Panc1 (cell line): ENCODE results near the gene LIPT2. TPM values are rescaled to one million over a fixed set of nuclear protein-coding genes. Genes with fewer than 3 reads are reported as not detected.
"Not testable (repeated sequence)": the region's sequence is repeated elsewhere in the genome, so short reads cannot be mapped to it uniquely, and the experiment has no call there.

Source experiments
- ATAC-seq: fragments of 200-7000 bp; cut with Tn5 transposase; 2 replicates; pipeline ENCODE4 v1.9.1; 2020; ENCODE audit warnings: mild to moderate bottlenecking, moderate library complexity
- BruUV-seq: library from RNA; stranded (reverse); fragments of 400-500 nt; replicated peaks from 2 replicates; lab custom pipeline; 2021; lab: Mats Ljungman, UMichigan
- CTCF ChIA-PET: fragments of 300-600 bp; sonication (Branson Sonifier 250); formaldehyde crosslinking; loops from one replicate; lab custom pipeline; 2022; ENCODE audit warnings: antibody characterized with exemption; lab: Charles Lee
- POLR2A ChIA-PET: fragments of 300-600 bp; sonication (Branson Sonifier 250); formaldehyde crosslinking; loops from one replicate; lab custom pipeline; 2022; ENCODE audit warnings: antibody characterized with exemption; lab: Charles Lee
- DNase-seq: peaks from one replicate; pipeline ENCODE4 v3.0.0-alpha.2; 2010; ENCODE audit warnings: low read depth, low spot score
- H3K27ac ChIP-seq: 2 replicates; pipeline ENCODE4 v1.5.1; 2011; ENCODE audit warnings: mild to moderate bottlenecking, low read length, inconsistent platforms
- H3K27me3 ChIP-seq: fragments of 200-500 bp; sonication (Bioruptor generic); 2 replicates; pipeline ENCODE4 v1.6.0; 2014; ENCODE audit warnings: low read length, inconsistent platforms; ENCODE audit not compliant: control insufficient read depth, insufficient read depth
- H3K36me3 ChIP-seq: fragments of 200-500 bp; sonication (Bioruptor generic); 2 replicates; pipeline ENCODE4 v1.5.1; 2014; ENCODE audit warnings: inconsistent platforms, mild to moderate bottlenecking, low read length, moderate library complexity; ENCODE audit not compliant: control insufficient read depth, insufficient read depth
- H3K4me1 ChIP-seq: 2 replicates; pipeline ENCODE4 v1.5.1; 2011; ENCODE audit warnings: inconsistent platforms, mild to moderate bottlenecking, low read length, moderate library complexity; ENCODE audit not compliant: control insufficient read depth, insufficient read depth
- H3K4me3 ChIP-seq, 2 experiments: 2 replicates each; pipeline ENCODE4 v1.5.1; 2011 to 2012; ENCODE audit warnings: low read depth in 2 of 2, low read length in 2 of 2, mild to moderate bottlenecking in 2 of 2, inconsistent platforms in 1 of 2, moderate library complexity in 1 of 2
- H3K9me3 ChIP-seq: fragments of 200-500 bp; sonication (Bioruptor generic); 2 replicates; pipeline ENCODE4 v1.5.1; 2014; ENCODE audit warnings: low read depth, mild to moderate bottlenecking, inconsistent platforms, low read length, moderate library complexity; ENCODE audit not compliant: control insufficient read depth, insufficient read depth
- CTCF ChIP-seq: fragments of 450-650 bp; IDR thresholded peaks from 2 replicates; pipeline ENCODE4 v1.5.1; 2017; ENCODE audit warnings: mild to moderate bottlenecking
- POLR2AphosphoS5 ChIP-seq: IDR thresholded peaks from 2 replicates; pipeline ENCODE4 v1.6.1; 2012; ENCODE audit warnings: mild to moderate bottlenecking, low read depth, low read length, moderate library complexity
- SIN3A ChIP-seq: IDR thresholded peaks from 2 replicates; pipeline ENCODE4 v1.6.1; 2012; ENCODE audit warnings: low read depth, mild to moderate bottlenecking, low read length, moderate library complexity, borderline replicate concordance; ENCODE audit not compliant: insufficient read depth
- TCF7L2 ChIP-seq: IDR thresholded peaks from 2 replicates; pipeline ENCODE4 v1.6.1; 2011; ENCODE audit warnings: mild to moderate bottlenecking, low read depth, low read length, inconsistent platforms
- in situ Hi-C: cut with HindIII; loops from 2 replicates; pipeline ENCODE4 v1.10.0; 2016; ENCODE audit warnings: low sequenced_read_pairs, low pct_unique_long_range_greater_than_20kb
- intact Hi-C: fragments of 100-400 bp; cut with micrococcal nuclease; formaldehyde crosslinking; loops from one replicate; pipeline ENCODE4 v1.10.0; 2022; ENCODE audit not compliant: unreplicated experiment
- total RNA-seq: library from RNA; stranded (reverse); gene quantifications from one replicate; pipeline ENCODE4 v1.2.1, GENCODE V29; 2021; ENCODE audit not compliant: unreplicated experiment
- TF ChIP-seq, protein P1 (sequence below), 2 experiments: IDR thresholded peaks; 2 replicates each; pipeline ENCODE4 v1.6.1; 2011 to 2012; ENCODE audit warnings: low read depth in 2 of 2, control low read depth in 1 of 2, low read length in 1 of 2, mild to moderate bottlenecking in 1 of 2, moderate library complexity in 1 of 2; ENCODE audit not compliant: insufficient read depth in 1 of 2

Gene LIPT2
- total RNA-seq, 1 experiment from 2014 or later = 6.2 TPM

GRCh38 chr11:74535371-74536160, 42.0 kb upstream of the LIPT2 start:
- POLR2A ChIA-PET = no interaction called here
- no peak for ATAC-seq
- intact Hi-C loops = no loop called here

DNA sequence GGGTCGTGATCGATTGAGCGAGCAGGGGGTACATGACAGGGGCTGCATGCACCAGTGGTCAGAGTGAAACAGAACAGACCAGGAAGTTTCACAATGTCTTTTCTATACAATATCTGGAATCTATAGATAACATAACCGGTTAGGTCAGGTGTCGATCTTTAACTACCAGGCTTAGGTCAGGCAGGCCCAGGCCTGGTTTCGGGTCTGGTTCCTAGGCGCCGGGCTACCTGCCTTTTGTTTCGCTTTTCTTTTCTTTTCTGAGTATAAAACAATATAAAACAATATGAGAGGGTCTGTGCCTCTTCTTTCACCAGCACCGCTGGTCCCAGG, 41.4 kb upstream of the LIPT2 start:
- in situ Hi-C loops, H3K36me3 ChIP-seq, H3K27me3 ChIP-seq, DNase-seq, H3K9me3 ChIP-seq, POLR2A ChIA-PET, H3K4me1 ChIP-seq, ATAC-seq, intact Hi-C loops, H3K27ac ChIP-seq, CTCF ChIA-PET, H3K4me3 ChIP-seq, BruUV-seq: not testable (repeated sequence)

More at GRCh38 chr11:74535371-74536160, 42.0 kb upstream of the LIPT2 start:
- in situ Hi-C loops = no loop called here
- Histone ChIP-seq H3K27ac (no peak overlapping the region), H3K4me1 (no peaks in the 10 kb centered on the region), H3K4me3 (no peak overlapping the region), H3K36me3 (no peaks in the 10 kb centered on the region), H3K27me3 (no peaks in the 10 kb centered on the region), H3K9me3 (no peaks in the 10 kb centered on the region)
- BruUV-seq = no TSS peak
- CTCF ChIA-PET = no interaction called here
- TF ChIP-seq TCF7L2 = no peak
- TF ChIP-seq, protein P1, sequence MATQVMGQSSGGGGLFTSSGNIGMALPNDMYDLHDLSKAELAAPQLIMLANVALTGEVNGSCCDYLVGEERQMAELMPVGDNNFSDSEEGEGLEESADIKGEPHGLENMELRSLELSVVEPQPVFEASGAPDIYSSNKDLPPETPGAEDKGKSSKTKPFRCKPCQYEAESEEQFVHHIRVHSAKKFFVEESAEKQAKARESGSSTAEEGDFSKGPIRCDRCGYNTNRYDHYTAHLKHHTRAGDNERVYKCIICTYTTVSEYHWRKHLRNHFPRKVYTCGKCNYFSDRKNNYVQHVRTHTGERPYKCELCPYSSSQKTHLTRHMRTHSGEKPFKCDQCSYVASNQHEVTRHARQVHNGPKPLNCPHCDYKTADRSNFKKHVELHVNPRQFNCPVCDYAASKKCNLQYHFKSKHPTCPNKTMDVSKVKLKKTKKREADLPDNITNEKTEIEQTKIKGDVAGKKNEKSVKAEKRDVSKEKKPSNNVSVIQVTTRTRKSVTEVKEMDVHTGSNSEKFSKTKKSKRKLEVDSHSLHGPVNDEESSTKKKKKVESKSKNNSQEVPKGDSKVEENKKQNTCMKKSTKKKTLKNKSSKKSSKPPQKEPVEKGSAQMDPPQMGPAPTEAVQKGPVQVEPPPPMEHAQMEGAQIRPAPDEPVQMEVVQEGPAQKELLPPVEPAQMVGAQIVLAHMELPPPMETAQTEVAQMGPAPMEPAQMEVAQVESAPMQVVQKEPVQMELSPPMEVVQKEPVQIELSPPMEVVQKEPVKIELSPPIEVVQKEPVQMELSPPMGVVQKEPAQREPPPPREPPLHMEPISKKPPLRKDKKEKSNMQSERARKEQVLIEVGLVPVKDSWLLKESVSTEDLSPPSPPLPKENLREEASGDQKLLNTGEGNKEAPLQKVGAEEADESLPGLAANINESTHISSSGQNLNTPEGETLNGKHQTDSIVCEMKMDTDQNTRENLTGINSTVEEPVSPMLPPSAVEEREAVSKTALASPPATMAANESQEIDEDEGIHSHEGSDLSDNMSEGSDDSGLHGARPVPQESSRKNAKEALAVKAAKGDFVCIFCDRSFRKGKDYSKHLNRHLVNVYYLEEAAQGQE (IDR thresholded peaks at IDR 0.05; ENCODE audit: insufficient read depth in 1 of 2, low read depth in 2 of 2, low read length in 1 of 2) = no peak
- no peak for TF ChIP-seq CTCF
- no peak for TF ChIP-seq POLR2AphosphoS5
- no peak for TF ChIP-seq SIN3A
- no peak for DNase-seq

GRCh38 chr11:74534216-74534945, 40.9 kb upstream of the LIPT2 start:
- TF ChIP-seq TCF7L2 = no peak
- no peak for TF ChIP-seq SIN3A
- no peak for TF ChIP-seq CTCF
- TF ChIP-seq, protein P1 (IDR thresholded peaks at IDR 0.05; ENCODE audit: insufficient read depth in 1 of 2, low read depth in 2 of 2, low read length in 1 of 2) = no peak
- TF ChIP-seq POLR2AphosphoS5 = no peak
- in situ Hi-C loops = no loop called here
- ATAC-seq (no peak), DNase-seq (no peak)
- Histone ChIP-seq H3K4me1 (no peaks in the 10 kb centered on the region), H3K27ac (no peak overlapping the region), H3K27me3 (no peaks in the 10 kb centered on the region), H3K9me3 (no peaks in the 10 kb centered on the region), H3K36me3 (no peaks in the 10 kb centered on the region), H3K4me3 (no peak overlapping the region)
- no TSS peak for BruUV-seq
- intact Hi-C loops = no loop called here
- CTCF ChIA-PET = no interaction called here
- POLR2A ChIA-PET = interaction anchor here (0.7 kb wide), 1 partner anchor 118 kb away, joined by 13 read pairs; no protein-coding TSS in a partner anchor
